Endothelial cell of umbilical vein (primary cell): Measurements from ENCODE around the gene XDH.

ENCODE experiments used
- POLR2A ChIP-seq: IDR thresholded peaks from 2 replicates; pipeline ENCODE4 v1.6.1; 2012; ENCODE audit warnings: low read depth, mild to moderate bottlenecking, control low read depth, low read length
- POLR2AphosphoS5 ChIP-seq: IDR thresholded peaks from 2 replicates; pipeline ENCODE4 v1.6.1; 2012; ENCODE audit warnings: low read depth, mild to moderate bottlenecking, control low read depth, low read length, moderate library complexity; ENCODE audit not compliant: insufficient read depth
- TF ChIP-seq, protein P1 (sequence below), 2 donors: IDR thresholded peaks; 1 replicate in 1 of 2; 2 replicates in 1 of 2; pipeline ENCODE4 v1.5.1; 2011; ENCODE audit warnings: low read length in 2 of 2, mild to moderate bottlenecking in 2 of 2, moderate library complexity in 2 of 2, control low read depth in 1 of 2, inconsistent platforms in 1 of 2, low read depth in 1 of 2; ENCODE audit not compliant: insufficient read depth in 1 of 2; ENCODE audit errors: extremely low read depth in 1 of 2
- TF ChIP-seq, protein P2 (sequence below): IDR thresholded peaks from 2 replicates; pipeline ENCODE4 v1.6.1; 2011; ENCODE audit not compliant: insufficient read depth, insufficient read length

DNA sequence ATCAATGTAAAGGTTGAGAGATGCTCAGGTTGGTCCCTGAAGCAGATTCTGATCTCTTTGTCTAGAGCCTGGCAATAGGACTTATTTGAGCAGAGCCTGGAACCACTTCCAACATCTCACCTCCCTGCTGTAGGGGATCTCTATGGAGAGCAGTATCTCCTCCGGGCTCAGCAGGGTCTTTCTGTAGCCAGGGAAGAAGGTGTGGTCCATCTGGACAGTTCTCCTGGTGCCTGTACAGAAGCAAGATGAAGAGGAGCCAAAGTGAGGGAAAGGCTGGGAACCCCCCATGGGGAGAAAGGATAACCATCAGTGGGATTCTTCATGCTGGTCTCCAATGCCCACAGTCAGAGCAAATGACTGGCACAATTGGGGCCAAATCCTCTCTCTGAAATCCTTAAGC lies 34.8 kb downstream of the XDH start:
- TF ChIP-seq, protein P1, sequence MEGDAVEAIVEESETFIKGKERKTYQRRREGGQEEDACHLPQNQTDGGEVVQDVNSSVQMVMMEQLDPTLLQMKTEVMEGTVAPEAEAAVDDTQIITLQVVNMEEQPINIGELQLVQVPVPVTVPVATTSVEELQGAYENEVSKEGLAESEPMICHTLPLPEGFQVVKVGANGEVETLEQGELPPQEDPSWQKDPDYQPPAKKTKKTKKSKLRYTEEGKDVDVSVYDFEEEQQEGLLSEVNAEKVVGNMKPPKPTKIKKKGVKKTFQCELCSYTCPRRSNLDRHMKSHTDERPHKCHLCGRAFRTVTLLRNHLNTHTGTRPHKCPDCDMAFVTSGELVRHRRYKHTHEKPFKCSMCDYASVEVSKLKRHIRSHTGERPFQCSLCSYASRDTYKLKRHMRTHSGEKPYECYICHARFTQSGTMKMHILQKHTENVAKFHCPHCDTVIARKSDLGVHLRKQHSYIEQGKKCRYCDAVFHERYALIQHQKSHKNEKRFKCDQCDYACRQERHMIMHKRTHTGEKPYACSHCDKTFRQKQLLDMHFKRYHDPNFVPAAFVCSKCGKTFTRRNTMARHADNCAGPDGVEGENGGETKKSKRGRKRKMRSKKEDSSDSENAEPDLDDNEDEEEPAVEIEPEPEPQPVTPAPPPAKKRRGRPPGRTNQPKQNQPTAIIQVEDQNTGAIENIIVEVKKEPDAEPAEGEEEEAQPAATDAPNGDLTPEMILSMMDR (IDR thresholded peaks at IDR 0.05; ENCODE audit: extremely low read depth in 1 of 2, insufficient read depth in 1 of 2, low read depth in 1 of 2, low read length in 2 of 2): no peak
- no peak for TF ChIP-seq POLR2A
- no peak for TF ChIP-seq POLR2AphosphoS5
- TF ChIP-seq, protein P2, sequence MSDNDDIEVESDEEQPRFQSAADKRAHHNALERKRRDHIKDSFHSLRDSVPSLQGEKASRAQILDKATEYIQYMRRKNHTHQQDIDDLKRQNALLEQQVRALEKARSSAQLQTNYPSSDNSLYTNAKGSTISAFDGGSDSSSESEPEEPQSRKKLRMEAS: no peak
